ENCODE data around the gene LAGE3. TPM values are rescaled to one million over a fixed set of nuclear protein-coding genes. Genes with fewer than 3 reads are reported as not detected.

Gene LAGE3
- total RNA-seq, 1 donor from 2014 or later, result 12.5 TPM

DNA sequence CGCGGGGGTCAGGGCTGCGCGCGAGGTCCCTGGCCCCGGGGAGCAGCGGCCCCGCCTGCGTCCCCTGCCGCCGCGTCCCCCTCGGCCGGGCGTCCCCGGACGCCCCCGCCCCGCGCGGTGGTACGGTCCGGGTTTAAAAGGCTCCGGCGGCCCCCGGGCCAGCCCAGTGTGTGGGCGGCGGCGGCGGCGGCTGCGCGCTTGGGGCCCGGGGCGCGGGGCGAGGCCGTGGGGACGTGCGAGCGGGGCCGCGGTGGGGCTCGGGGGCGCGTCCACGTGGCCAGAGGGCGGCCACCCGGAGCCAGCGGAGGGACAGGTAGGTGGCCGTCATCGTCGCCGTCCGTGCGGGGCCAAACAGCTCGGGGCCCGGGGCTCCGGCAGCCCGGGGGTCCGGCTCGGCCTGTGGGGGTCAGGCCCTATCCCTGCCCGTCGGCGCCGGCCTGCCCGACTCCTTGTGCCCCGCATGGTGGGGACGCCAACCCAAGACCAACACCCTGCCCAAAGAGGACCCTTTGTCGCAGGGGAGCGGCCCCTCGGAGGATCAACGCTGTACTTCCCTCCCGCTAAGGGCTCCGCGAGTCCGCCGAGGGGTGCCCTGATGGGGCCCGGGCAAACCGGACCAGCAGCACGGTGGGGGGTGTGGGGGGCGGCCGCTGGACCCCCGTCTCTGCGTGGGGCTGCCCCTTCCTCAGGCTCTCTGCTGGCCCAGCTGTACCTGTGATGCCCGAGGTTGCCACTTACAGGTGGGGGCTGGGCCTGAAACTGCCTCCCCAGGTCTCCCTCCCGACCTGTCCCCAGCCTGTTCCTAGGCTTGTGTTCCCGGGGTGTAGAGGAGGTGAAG, 20.7 kb downstream of the LAGE3 start, which contains the start of gene PLXNA3:
Gene PLXNA3 (plus strand): TSS at position 166 of the 838 bp plus-strand sequence. CDS start 1,903 bp downstream, outside the sequence.
- DNase-seq (ENCODE audit: low read depth, low spot score), result no peak

DNA sequence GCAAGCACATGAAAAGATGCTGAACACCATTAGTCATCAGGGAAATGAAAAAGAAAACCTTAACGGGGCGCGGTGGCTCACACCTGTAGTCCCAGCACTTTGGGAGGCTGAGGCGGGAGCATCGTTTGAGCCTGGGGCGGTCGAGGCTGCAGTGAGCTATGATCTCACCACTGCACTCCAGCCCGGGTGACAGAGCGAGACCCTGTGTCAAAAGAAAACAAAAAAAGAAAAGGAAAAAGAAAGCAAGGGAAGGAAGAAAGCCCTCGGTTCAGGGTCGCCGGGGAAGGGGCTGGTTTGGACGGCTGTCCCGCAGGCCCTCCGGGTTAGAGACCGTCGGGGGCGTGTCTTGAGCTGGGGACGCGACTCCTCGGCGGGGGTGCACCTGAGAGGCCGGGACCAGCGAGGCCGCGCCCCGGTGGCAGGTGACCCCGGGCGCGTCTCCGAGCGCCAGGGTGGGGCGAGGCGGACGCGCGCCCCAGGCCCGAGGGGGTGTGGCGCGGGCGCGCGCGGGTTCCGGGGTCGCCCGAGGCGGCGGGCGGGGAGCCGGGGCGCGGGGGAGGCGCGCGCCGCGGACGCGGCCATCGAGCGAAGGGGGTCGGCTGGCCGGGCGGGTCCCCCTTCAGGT, 21.5 kb downstream of the LAGE3 start:
- DNase-seq (ENCODE audit: low read depth, low spot score), result no peak

GRCh38 chrX:154452823-154453222, 26.3 kb downstream of the LAGE3 start:
- DNase-seq (ENCODE audit: low read depth, low spot score), result no peak

DNA sequence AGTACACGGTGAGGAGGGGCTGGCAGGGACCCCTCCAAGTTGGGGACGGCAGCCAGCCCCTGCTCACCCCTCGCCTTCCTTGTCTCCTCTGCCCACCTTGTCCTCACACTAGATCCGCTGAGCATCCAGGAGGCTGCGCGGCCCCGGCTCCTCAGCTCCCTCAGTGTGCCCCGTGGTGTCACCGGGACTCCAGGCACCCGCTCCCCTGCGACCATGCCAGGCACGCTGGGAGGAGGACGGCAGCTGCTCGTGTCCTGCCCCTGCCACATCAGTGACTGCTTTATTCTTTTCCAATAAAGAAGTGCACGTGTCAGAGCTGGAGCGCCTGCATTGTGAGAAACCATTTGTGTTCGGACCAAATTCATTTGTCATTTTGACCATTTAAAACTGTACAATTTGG, 28.8 kb downstream of the LAGE3 start:
- no peak for DNase-seq (ENCODE audit: low read depth, low spot score)

- DNase-seq (ENCODE audit: low read depth, low spot score), result no peak
Observed at GRCh38 chrX:154449618-154450017, 29.5 kb downstream of the LAGE3 start.

DNA sequence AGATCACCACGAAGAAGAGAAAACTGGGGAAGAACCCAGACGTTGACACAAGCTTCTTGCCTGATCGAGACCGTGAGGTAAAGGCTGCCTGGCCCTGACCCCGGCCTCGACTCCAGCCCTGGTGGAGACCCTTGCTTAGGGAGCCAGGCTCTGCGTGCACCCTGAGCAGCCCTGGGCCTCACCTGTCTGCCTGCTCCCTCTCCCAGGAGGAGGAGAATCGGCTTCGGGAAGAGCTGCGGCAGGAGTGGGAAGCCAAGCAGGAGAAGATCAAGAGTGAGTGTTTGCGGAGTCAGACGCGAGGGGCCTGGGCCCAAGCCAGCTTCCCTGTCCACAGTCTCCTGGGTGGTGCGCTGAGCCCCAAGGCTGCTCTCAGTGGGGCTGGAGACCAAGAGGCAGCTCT, 30.6 kb downstream of the LAGE3 start:
- DNase-seq (ENCODE audit: low read depth, low spot score), result no peak

DNA sequence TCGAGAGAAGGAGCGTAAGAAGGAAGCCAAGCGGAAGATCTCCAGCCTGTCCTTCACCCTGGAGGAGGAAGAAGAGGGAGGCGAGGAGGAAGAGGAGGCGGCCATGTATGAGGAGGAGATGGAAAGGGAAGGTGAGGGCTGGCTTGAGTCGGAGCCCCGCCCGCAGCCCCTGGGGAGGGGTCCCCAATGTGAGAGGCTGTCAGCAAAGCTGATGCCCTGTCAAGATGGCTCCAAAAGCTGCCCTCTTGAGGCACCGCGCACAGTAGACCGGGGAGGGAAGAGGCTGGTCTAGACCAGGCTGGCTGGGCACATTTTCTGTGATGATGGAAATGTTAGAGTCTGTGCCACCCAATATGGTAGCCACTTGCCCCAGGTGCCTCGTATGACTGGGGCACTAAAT, 32.7 kb downstream of the LAGE3 start:
- no peak for DNase-seq (ENCODE audit: low read depth, low spot score)

- DNase-seq (ENCODE audit: low read depth, low spot score), result no peak
Observed at GRCh38 chrX:154445776-154446175, 33.3 kb downstream of the LAGE3 start.

DNA sequence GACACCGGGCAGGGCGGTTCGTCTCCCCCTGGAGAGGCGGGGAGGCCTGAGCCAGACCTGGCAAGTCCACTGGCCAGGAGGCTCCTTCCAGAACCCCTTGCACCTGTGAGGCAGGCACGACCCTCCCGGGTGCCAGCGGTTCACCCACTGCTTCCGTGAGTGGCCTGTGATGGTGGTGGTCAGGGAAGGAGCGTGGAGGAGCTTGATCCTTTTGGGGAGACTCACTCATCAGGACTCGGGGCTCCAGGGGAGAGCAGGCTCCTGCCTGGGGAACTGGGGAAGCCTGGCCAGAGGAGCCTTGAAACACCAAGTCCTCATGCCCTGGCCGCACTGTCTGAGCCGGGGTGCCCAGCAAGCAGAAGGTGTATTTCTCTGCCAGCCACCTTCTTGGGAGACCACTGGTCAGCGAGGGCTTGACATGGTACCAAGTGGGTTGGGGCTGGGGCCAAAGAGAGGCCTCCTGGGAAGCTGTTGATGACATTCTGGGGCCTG, 34.3 kb downstream of the LAGE3 start:
- no peak for DNase-seq (ENCODE audit: low read depth, low spot score)

DNA sequence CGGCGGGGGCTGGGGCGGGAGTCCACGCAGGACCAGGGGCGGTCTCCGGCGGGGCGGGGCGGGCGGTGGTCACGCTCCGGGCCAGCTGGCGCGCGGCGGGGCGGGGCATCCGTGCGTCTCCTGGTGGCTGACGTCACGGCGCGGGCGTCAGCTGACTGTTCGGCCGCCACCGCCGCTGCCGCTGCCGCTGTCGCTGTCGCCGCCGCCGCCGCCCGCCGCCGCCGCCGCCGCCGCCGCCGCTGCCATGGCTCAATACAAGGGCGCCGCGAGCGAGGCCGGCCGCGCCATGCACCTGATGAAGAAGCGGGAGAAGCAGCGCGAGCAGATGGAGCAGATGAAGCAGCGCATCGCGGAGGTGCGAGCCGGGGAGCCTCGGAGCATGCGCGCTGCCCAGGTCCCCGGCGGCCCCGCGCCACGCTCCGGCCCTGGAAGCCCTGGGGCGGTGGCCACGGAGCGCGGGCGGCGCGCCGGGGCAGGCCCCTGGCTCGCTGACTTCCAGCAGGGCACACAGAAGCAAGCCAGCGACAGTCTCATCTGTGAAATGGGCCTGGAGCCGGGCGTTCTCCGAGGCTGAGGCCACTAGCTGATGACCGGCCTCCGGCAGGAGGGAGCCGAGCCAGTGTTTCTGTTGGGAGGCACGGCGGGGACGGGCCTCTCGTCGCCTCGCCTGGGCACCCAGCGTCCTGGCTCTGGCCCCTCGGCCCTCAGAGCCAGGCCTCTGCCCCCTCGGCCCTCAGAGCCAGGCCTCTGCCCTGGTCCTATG, 34.9 kb downstream of the LAGE3 start, which contains the start of gene FAM50A:
Gene FAM50A (plus strand): TSS at position 150 of the 763 bp plus-strand sequence. CDS start 95 bp downstream, at position 245.
- DNase-seq (ENCODE audit: low read depth, low spot score), result no peak

DNA sequence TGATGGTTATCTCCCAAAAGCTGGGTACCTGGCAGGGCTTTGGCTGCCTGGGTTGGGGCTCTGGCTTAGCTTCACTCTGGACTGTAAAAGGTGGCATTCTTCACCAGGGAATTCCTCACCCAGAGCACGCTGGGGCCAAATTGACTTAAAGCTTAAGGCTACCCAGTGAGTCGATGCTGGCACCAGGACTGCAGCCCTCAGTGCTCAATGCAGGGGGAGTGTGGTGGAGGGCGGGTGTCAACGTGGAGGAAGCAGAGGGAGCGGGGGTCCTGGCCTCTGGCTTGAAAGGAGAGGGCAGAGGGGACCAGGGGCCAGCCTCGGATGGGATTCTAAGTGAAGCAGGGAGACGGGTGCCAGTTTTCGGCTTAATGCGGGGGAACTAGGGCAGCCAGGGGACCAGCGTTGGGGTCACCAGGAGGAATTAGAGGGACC, 35.6 kb downstream of the LAGE3 start:
- DNase-seq (ENCODE audit: low read depth, low spot score), result no peak

DNA sequence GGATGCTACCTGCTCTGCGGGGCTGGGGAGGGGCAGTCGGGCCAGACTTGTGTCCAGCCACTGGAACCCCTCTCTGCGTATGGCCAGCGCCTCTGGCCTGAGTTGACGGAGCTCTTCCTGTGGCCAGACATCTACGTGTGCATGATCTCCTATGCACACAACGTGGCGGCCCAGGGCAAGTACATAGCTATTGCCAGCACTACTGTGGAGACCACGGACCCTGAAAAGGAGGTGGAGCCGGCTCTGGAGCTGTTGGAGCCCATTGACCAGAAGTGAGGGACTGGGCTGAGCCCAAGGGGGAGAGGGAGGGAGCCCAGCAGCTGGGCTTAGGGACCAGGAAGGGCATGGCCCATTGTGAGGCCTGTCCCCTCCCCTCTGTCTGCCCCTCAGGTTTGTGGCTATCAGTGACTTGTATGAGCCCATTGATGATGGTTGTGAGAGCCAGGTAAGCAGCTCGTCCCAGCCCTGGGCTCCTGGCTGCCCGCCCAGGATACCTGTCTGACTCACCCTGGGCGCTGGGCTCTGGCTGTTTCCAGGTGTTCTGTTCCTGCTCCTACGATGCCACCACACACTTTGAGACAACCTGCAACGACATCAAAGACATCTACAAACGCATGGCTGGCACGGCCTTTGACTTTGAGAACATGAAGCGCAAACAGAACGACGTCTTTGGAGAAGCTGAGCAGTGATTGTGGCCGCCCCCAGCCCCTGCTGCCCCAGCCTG, 36.9 kb downstream of the LAGE3 start:
- DNase-seq (ENCODE audit: low read depth, low spot score), result no peak

GRCh38 chrX:154441564-154441963, 37.5 kb downstream of the LAGE3 start:
- DNase-seq (ENCODE audit: low read depth, low spot score), result no peak

GRCh38 chrX:154440623-154441357, 38.3 kb downstream of the LAGE3 start:
- DNase-seq (ENCODE audit: low read depth, low spot score), result no peak

GRCh38 chrX:154439841-154440240, 39.2 kb downstream of the LAGE3 start:
- DNase-seq (ENCODE audit: low read depth, low spot score), result no peak

- DNase-seq (ENCODE audit: low read depth, low spot score), result no peak
Observed at GRCh38 chrX:154437971-154438893, 40.8 kb downstream of the LAGE3 start.

- no peak for DNase-seq (ENCODE audit: low read depth, low spot score)
Observed at GRCh38 chrX:154436983-154437752, 41.9 kb downstream of the LAGE3 start, which contains the start of gene GDI1. Gene GDI1, plus strand, starts transcription at chrX:154437154. Its CDS starts 101 bp downstream, at chrX:154437255.

GRCh38 chrX:154436374-154436982, 42.6 kb downstream of the LAGE3 start:
- no peak for DNase-seq (ENCODE audit: low read depth, low spot score)
